GM21528 (cell line): ENCODE results near the gene NUDCD3.
A peak's percentile ranks its signal among the peaks of the same experiment; 100 is the strongest.
"Not testable (repeated sequence)": the region's sequence is repeated elsewhere in the genome, so short reads cannot be mapped to it uniquely, and the experiment has no call there.

Source experiments
- ATAC-seq: cut with Tn5 transposase; IDR thresholded peaks from one replicate; pipeline ENCODE4 v1.9.1; 2021; ENCODE audit warnings: mild to moderate bottlenecking, moderate library complexity; ENCODE audit not compliant: unreplicated experiment, low FRiP score

NUDCD3 gene

DNA sequence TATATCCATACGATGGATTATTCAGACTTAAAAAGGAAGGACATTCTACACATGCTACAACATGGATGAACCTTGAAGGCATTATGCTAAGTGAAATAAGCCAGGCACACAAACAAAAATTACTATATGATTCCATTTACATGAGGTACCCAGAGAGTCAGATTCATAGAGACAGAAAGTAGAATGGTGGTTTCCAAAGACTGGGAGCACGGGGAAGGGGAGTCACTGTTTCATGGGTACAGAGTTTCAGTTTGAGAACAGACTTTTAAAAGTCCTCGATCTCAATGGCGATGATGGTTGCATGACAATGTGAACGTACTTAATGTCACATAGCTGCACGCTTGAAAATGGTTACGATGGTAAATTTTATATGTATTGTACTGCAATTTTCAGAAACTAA is 39.3 kb downstream of the NUDCD3 start:
- no peak for ATAC-seq

GRCh38 chr7:44449584-44449928 is 40.9 kb downstream of the NUDCD3 start:
- ATAC-seq: no peak

- ATAC-seq: no peak
Measured at GRCh38 chr7:44448922-44449583, 41.4 kb downstream of the NUDCD3 start.

- ATAC-seq: no peak
Measured at GRCh38 chr7:44447874-44448425, 42.5 kb downstream of the NUDCD3 start.

- no peak for ATAC-seq
Measured at GRCh38 chr7:44445986-44446671, 44.3 kb downstream of the NUDCD3 start.

- ATAC-seq: no peak
Measured at GRCh38 chr7:44441079-44441478, 49.4 kb downstream of the NUDCD3 start.

- ATAC-seq: no peak
Measured at GRCh38 chr7:44440577-44441078, 49.8 kb downstream of the NUDCD3 start.

- no peak for ATAC-seq
Measured at GRCh38 chr7:44439926-44440325, 50.5 kb downstream of the NUDCD3 start.

- no peak for ATAC-seq
Measured at GRCh38 chr7:44438816-44439215, 51.6 kb downstream of the NUDCD3 start.

GRCh38 chr7:44434201-44434600 is 56.3 kb downstream of the NUDCD3 start:
- no peak for ATAC-seq

DNA sequence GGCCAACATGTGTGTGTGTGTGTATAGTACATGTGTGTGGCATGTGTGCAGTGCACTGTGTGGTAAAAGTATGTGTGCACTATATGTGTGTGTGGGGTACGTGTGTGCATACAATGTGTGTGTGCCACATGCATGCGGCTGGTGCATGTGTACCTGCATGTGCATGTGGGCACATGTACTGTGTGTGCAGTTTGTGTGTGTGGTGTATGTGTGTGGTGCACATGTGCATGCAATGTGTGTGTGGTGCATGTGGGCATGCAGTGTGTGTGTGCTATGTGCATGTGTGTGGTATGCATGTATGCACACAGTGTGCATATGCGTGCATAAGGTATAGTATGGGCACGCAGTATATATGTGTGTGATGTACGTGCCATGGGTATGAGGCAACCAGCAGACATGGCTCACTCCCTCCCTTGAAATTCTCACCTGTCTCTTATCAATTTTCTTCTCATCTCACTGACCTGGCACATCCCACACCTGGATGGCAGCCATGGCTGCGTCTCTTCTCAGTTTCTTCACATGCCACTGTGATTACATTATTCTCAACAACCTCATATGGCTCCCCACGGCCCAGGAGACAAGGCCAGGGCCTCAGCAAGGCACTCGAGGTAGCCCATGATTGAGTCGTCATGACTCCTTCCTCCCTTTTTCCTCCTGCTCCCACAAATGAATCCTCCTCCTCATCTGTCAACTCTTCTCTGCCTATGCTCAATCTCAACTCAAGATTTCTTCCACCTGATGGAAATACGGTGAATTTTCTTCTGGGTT is 57.0 kb downstream of the NUDCD3 start:
- no peak for ATAC-seq

DNA sequence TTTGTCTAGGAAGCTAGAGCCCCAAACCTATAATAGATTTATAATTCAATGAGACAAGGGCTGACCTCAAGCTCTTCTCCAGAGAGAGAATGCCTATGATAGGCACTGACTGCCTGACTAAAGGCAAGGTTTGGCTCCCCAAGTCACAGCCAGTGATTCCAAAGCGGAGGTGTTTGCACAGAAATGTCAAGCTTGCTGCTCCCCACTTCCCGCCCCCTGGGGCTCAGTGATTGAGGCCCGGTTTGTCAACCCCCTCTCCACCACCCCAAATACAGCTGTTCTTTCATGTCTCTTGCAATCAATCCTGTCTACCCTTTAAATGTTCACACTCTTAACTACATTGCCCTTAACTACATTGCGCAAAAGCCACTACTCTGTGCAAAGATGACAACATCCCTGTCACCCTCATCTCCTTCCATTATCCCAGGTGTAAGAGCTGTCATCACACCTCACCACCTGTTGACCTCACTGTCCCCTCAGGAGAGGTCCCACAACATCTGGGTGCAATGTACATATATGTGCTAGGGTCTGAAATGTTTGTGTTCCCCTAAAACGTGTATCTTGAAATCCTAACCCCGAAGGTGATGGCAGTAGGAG is 58.0 kb downstream of the NUDCD3 start:
- no peak for ATAC-seq

DNA sequence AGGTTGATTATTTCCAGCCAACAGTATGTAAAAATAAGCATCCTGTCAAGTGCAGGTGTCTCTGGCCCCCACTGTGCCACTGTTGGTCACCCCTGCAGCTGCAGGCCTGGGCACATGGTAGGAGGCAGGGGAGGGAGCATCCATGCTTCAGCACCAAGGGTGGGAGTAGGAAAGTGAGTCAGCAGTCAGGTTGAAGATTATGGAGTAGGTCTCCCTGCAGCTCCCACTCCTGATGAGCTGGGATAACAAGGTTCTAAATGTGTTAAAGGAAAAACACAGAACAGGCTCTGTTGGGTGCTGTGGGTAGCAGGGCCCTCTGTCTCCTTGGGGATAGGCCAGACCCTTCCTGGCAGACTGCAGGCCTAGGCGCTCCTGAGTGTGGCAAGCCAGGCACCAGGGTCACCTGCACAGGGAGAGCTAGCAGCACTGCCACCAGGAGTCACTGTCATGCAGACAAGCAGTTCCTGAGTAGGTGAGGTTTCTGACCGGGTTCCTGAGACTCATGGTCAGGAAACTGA is 59.3 kb downstream of the NUDCD3 start:
- ATAC-seq: peak; percentile 60

DNA sequence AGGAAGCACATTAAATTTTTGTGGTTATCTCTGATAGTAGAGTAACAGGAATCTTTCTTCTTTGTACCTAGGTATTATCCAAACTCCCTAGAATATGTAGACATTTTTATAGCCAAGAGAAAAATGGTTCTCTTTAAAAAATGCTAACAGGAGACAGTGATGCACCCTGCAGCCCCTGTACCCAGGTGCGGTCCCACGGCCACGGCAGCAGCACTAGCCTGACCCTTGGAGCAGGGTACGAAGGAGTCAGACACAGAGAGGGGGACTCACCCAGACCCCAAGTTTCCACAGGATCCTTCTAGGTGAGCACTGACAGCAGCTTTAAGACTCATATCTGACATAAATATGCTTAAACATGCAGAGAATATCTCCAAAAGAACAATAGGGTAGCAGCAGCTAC is 60.4 kb downstream of the NUDCD3 start:
- ATAC-seq: no peak

GRCh38 chr7:44424762-44425161 is 65.7 kb downstream of the NUDCD3 start:
- not testable (repeated sequence) for ATAC-seq

GRCh38 chr7:44416941-44417340 is 73.5 kb downstream of the NUDCD3 start:
- no peak for ATAC-seq

GRCh38 chr7:44415510-44415909 is 74.9 kb downstream of the NUDCD3 start:
- ATAC-seq: no peak

DNA sequence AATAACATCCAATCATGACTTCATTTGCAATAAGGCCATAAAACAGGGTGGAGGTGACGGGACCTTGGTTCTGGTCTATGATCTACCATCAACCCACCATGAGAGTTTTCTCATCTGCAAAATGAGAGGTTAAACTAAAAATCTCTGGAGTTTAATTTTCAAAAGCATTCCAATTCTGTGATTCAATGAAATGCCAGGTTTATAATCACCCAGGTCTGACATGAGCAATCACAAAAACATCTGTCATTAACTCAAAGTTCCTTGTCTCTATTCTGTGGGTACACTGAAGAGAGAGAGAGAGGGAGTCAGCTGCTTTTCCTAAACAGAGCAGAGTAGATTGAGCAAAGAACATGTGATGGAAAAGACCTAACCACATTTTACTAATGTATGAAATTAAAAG is 75.4 kb downstream of the NUDCD3 start:
- no peak for ATAC-seq

GRCh38 chr7:44411306-44411705 is 79.2 kb downstream of the NUDCD3 start:
- no peak for ATAC-seq

DNA sequence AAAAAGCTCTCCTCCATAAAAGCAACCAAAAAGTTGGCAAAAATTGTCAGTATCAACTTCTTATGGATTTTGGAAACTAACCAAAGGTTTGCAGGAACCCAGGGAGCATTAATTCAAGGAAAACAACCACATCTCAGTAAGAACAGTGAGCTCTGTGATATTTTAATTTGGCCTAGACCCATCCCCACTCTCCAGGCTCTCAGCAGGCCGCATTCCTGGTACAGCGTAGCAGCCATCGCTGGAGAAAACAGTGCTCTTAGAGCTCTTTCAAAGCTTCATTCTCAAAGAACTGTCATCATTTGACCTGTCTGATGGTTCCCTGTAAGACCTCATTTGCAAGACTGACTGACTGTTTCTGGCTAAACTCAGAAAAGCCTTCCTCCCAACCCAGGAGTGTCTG is 81.9 kb downstream of the NUDCD3 start:
- no peak for ATAC-seq

DNA sequence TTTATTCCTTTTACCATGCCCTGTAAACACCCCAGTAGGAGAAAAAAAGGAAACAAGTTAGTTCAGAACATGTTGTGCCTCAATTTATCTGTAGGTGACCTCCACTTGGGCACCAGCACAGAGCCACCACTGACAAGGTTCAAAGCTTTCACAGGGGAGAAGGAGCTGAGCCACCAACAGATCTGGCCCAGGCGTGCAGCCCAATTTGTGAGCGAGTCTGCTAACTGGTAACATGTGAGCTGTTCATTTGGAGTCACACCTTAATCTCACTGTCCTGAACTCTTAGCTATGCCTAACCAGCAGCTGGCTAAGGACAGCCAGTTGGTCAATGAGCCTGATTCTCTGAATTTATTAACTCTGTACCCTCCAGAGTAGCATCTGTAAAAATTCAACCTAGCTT is 86.7 kb downstream of the NUDCD3 start:
- ATAC-seq: no peak
